ENCODE data around the gene IP6K1. TPM values are rescaled to one million over a fixed set of nuclear protein-coding genes. Genes with fewer than 3 reads are reported as not detected.
A peak's percentile ranks its signal among the peaks of the same experiment; 100 is the strongest.

Gene IP6K1
- total RNA-seq, 1 donor, result 48.5 TPM

DNA sequence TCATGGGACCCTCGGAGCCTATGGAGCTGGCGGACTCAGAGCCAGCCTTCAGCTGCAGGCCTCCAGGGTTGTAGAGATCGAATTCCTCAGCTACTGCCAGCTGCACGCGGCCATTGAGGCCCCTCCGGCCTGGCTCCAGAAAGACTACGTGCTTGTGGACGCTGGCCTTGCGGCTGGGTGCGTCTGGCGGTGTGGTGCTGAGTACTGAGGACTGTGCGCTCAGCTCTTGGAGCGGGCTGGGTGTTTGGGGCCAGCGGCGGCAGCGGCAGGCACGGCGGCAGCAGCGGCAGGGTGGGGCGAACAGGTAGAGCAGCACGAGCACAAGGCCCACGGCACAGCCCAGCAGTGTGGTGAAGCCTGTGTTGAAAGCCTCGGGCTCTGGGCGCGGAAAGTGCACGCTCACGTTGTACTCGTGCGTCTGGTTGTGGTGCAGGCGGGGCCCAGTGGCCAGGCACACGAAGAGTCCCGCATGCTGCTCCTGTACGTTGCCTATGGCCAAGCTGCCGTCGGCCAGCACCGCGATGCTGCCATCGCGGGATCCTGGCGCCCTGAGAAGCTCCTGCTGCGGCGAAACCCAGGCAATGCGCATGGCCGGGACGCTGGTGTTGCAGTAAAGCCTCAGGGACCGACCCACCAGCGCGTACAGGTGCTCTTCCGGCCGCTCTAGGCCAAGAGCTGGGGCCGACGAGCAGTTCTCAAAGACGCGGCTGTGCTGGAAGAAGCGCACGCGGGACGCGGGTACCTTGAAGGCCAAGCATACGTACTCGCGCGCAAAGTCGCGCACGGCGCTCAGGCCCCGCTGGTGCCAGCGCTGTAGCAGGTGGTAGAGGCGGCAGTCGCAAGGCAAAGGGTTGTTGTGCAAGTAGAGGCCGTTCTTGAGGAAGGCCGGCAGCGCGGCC, 68.1 kb downstream of the IP6K1 start:
- H3K27ac ChIP-seq (ENCODE audit: low read depth, low read length), result no peak overlapping the region
- peaks cover 22% of the 10 kb centered on the region for H4K20me1 ChIP-seq (ENCODE audit: insufficient read depth, low read length)
- H3K4me1 ChIP-seq (ENCODE audit: insufficient read depth, low read length), result peaks cover 14% of the 10 kb centered on the region
- TF ChIP-seq, protein P1, sequence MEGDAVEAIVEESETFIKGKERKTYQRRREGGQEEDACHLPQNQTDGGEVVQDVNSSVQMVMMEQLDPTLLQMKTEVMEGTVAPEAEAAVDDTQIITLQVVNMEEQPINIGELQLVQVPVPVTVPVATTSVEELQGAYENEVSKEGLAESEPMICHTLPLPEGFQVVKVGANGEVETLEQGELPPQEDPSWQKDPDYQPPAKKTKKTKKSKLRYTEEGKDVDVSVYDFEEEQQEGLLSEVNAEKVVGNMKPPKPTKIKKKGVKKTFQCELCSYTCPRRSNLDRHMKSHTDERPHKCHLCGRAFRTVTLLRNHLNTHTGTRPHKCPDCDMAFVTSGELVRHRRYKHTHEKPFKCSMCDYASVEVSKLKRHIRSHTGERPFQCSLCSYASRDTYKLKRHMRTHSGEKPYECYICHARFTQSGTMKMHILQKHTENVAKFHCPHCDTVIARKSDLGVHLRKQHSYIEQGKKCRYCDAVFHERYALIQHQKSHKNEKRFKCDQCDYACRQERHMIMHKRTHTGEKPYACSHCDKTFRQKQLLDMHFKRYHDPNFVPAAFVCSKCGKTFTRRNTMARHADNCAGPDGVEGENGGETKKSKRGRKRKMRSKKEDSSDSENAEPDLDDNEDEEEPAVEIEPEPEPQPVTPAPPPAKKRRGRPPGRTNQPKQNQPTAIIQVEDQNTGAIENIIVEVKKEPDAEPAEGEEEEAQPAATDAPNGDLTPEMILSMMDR (IDR thresholded peaks at IDR 0.05; ENCODE audit: extremely low read depth, low read depth, low read length), result no peak
- H2AFZ ChIP-seq (ENCODE audit: low read length), result no peak overlapping the region
- H3K9me3 ChIP-seq (ENCODE audit: low read depth, low read length), result no peaks in the 10 kb centered on the region
- peak; percentile 80 for DNase-seq (ENCODE audit: insufficient read length, low spot score, missing footprints)
- H3K4me3 ChIP-seq (ENCODE audit: insufficient read depth, low read length), result no peak overlapping the region
- peaks cover 20% of the 10 kb centered on the region for H3K36me3 ChIP-seq (ENCODE audit: insufficient read depth, low read length)
- no peaks in the 10 kb centered on the region for H3K27me3 ChIP-seq (ENCODE audit: insufficient read depth, low read length)
- H3K4me2 ChIP-seq (ENCODE audit: insufficient read depth, low read length), result peak overlapping the region; percentile 97
- H3K79me2 ChIP-seq (ENCODE audit: insufficient read depth, low read length), result peaks cover 14% of the 10 kb centered on the region

DNA sequence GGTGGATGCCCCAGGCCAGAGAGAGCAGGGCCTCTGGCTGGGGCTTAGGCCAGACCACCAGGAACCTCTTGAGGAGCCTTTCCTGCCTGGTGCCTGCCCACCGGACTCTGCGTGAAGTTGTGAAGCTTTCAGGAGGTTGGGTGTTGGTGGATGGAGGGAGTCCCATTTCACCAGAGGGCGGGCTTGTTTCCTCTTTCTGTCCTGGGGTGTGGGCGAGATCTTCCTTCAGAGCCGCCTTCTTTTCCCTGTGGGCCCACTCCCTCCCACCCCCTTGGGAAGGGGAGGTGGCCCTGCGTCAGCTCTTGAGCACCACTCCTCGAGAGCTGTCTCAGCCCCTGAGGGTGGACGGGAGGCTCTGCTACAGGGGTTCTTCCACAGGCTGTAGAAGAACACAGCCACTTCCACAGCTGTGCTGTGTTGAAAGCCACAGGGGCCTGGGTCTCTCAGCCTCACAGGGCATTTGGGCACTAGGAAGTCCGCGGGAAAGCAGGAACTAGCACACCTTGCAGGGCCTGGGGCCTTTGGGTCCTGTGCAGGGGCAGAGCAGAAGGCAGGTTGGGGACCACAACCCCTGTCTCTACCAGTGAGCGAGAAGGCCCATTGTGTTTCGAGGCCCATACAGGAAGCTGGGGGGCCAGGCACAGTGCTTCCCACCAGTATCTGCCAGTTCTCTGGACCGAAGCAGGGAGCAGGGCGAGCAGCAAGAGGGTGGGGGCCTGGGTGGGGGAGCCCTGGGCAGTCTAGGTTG, 69.0 kb downstream of the IP6K1 start:
- Histone ChIP-seq H3K79me2 (ENCODE audit: insufficient read depth, low read length) (peaks cover 6% of the 10 kb centered on the region), H3K36me3 (ENCODE audit: insufficient read depth, low read length) (peaks cover 17% of the 10 kb centered on the region), H3K4me2 (ENCODE audit: insufficient read depth, low read length) (no peak overlapping the region), H4K20me1 (ENCODE audit: insufficient read depth, low read length) (peaks cover 14% of the 10 kb centered on the region), H3K9me3 (ENCODE audit: low read depth, low read length) (no peaks in the 10 kb centered on the region), H3K27me3 (ENCODE audit: insufficient read depth, low read length) (no peaks in the 10 kb centered on the region), H3K4me3 (ENCODE audit: insufficient read depth, low read length) (no peak overlapping the region), H3K4me1 (ENCODE audit: insufficient read depth, low read length) (peaks cover 6% of the 10 kb centered on the region), H2AFZ (ENCODE audit: low read length) (no peak overlapping the region), H3K27ac (ENCODE audit: low read depth, low read length) (no peak overlapping the region)
- peak; percentile 43 for DNase-seq (ENCODE audit: insufficient read length, low spot score, missing footprints)
- TF ChIP-seq, protein P1 (IDR thresholded peaks at IDR 0.05; ENCODE audit: extremely low read depth, low read depth, low read length), result no peak

DNA sequence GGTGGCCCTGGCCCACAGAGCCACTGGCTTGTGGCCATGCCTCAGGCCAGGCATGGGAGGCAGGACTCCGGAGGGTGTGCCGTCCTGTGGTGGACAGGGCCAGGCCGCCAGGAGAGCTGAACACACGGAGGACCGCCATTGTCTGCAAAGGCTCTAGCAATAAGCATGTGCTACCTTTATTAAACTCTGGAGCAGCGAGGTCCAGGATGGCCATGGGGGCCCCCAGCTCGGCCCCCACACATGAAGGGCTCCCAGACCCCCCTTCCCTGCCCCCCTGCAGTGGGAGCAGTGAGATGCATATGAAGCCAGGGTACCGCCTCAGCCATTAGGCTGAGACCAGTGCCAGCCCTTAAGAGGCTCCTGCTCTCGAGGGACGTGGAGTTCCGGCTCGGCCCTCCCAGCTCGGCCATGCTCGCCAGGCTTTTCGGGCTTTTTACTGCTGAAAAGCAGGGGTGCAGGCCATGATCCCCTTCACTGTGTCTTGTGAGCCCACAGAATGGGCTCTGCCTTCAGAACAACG, 69.6 kb downstream of the IP6K1 start:
- Histone ChIP-seq H3K9me3 (ENCODE audit: low read depth, low read length) (no peaks in the 10 kb centered on the region), H3K27ac (ENCODE audit: low read depth, low read length) (no peak overlapping the region), H3K36me3 (ENCODE audit: insufficient read depth, low read length) (peaks cover 10% of the 10 kb centered on the region), H3K4me1 (ENCODE audit: insufficient read depth, low read length) (peaks cover 6% of the 10 kb centered on the region), H4K20me1 (ENCODE audit: insufficient read depth, low read length) (peaks cover 12% of the 10 kb centered on the region), H2AFZ (ENCODE audit: low read length) (no peak overlapping the region), H3K27me3 (ENCODE audit: insufficient read depth, low read length) (no peaks in the 10 kb centered on the region), H3K4me3 (ENCODE audit: insufficient read depth, low read length) (no peak overlapping the region), H3K79me2 (ENCODE audit: insufficient read depth, low read length) (no peaks in the 10 kb centered on the region), H3K4me2 (ENCODE audit: insufficient read depth, low read length) (no peak overlapping the region)
- peak; percentile 48 for DNase-seq (ENCODE audit: insufficient read length, low spot score, missing footprints)
- TF ChIP-seq, protein P1 (IDR thresholded peaks at IDR 0.05; ENCODE audit: extremely low read depth, low read depth, low read length), result no peak

DNA sequence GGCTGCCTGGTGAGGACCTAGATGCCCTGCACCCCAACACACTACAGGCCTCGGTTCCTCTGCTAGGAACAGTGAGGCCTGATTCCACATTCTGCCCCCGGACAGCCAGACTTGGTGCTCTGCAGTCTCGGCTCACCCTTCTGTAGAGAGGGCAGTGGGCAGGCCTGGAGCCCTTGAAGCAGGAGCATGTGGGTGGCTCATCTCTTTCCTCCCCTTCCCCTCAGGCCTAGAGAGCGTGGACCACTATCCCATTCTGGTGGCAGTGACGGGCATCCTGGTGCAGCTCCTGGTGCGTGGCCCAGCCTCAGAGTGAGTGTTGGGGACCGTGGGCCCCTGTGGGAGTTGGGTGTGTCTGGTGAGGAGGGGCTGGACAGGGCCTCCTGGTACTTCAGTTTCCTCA, 70.2 kb downstream of the IP6K1 start:
- Histone ChIP-seq H3K79me2 (ENCODE audit: insufficient read depth, low read length) (no peaks in the 10 kb centered on the region), H3K4me3 (ENCODE audit: insufficient read depth, low read length) (no peak overlapping the region), H3K27me3 (ENCODE audit: insufficient read depth, low read length) (no peaks in the 10 kb centered on the region), H2AFZ (ENCODE audit: low read length) (no peak overlapping the region), H3K36me3 (ENCODE audit: insufficient read depth, low read length) (peaks cover 6% of the 10 kb centered on the region), H3K27ac (ENCODE audit: low read depth, low read length) (no peak overlapping the region), H4K20me1 (ENCODE audit: insufficient read depth, low read length) (peaks cover 12% of the 10 kb centered on the region), H3K4me2 (ENCODE audit: insufficient read depth, low read length) (no peak overlapping the region), H3K9me3 (ENCODE audit: low read depth, low read length) (no peaks in the 10 kb centered on the region), H3K4me1 (ENCODE audit: insufficient read depth, low read length) (peaks cover 6% of the 10 kb centered on the region)
- DNase-seq (ENCODE audit: insufficient read length, low spot score, missing footprints), result peak; percentile 53
- TF ChIP-seq, protein P1 (IDR thresholded peaks at IDR 0.05; ENCODE audit: extremely low read depth, low read depth, low read length), result no peak

All from osteoblast (primary cell).